CD4-positive, alpha-beta T cell treated with Interleukin-6 at 100 ng/mL for 8 hours (primary cell): ENCODE data around the gene CAMKMT.

Experiments
- DNase-seq: peaks from one replicate; pipeline ENCODE4 v3.0.0-alpha.2; 2020; ENCODE audit warnings: mixed read lengths, low spot score

Gene CAMKMT

GRCh38 chr2:44801841-44802776 is 440.4 kb downstream of the CAMKMT start:
- no peak for DNase-seq

GRCh38 chr2:44802777-44803424 is 441.2 kb downstream of the CAMKMT start:
- DNase-seq: no peak

- no peak for DNase-seq
These were observed 442.9 kb downstream of the CAMKMT start for GRCh38 chr2:44804406-44805265.

GRCh38 chr2:44805401-44806235 is 443.9 kb downstream of the CAMKMT start:
- no peak for DNase-seq

- no peak for DNase-seq
These were observed 445.7 kb downstream of the CAMKMT start for GRCh38 chr2:44807201-44808025.

GRCh38 chr2:44810892-44811530 is 449.3 kb downstream of the CAMKMT start:
- no peak for DNase-seq

GRCh38 chr2:44813165-44813564 is 451.4 kb downstream of the CAMKMT start:
- DNase-seq: no peak

GRCh38 chr2:44813658-44814057 is 451.9 kb downstream of the CAMKMT start:
- DNase-seq: no peak

GRCh38 chr2:44817256-44817655 is 455.5 kb downstream of the CAMKMT start:
- no peak for DNase-seq

GRCh38 chr2:44817673-44818335 is 456.1 kb downstream of the CAMKMT start:
- no peak for DNase-seq

- DNase-seq: no peak
These were observed 457.3 kb downstream of the CAMKMT start for GRCh38 chr2:44819061-44819460.

GRCh38 chr2:44821500-44821899 is 459.8 kb downstream of the CAMKMT start:
- no peak for DNase-seq

GRCh38 chr2:44822174-44822573 is 460.4 kb downstream of the CAMKMT start:
- no peak for DNase-seq
